Loucy (cell line): ENCODE results near the gene CLMN.

Experiments used
- EZH2phosphoT487 ChIP-seq: fragments of 200-600 bp; IDR thresholded peaks from 2 replicates; pipeline ENCODE4 v1.6.1; 2018; ENCODE audit warnings: antibody characterized with exemption, mild to moderate bottlenecking, moderate library complexity, borderline replicate concordance
- TF ChIP-seq, protein P1 (sequence below): fragments of 200-600 bp; sonication (generic); conservative IDR thresholded peaks from 2 replicates; pipeline ENCODE4 v1.5.1; 2014; ENCODE audit warnings: mild to moderate bottlenecking, antibody characterized with exemption, low read length

DNA sequence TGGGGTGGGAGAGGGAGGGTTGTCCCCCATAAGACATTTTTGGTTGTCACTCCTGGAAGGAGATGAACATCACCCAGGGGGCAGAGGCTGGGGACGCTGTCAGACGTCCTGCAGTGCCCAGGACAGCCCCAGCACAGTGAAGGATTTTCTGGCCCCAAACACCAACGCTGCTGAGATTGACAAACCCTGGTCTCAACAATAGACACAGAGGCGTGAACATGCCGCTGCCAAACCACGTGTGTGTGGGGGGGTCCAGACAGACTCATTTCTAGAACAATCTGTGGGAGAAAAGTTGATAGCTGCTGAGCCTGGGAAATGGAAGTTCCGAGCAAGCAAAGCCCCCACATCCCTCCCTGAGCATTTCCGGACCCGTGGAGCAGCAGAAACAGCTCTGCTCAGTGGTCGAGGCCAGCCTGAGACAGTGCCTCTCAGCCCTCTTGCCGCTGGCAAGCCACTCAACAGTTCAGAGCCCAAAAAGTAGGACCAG, 43.8 kb upstream of the CLMN start:
- TF ChIP-seq, protein P1, sequence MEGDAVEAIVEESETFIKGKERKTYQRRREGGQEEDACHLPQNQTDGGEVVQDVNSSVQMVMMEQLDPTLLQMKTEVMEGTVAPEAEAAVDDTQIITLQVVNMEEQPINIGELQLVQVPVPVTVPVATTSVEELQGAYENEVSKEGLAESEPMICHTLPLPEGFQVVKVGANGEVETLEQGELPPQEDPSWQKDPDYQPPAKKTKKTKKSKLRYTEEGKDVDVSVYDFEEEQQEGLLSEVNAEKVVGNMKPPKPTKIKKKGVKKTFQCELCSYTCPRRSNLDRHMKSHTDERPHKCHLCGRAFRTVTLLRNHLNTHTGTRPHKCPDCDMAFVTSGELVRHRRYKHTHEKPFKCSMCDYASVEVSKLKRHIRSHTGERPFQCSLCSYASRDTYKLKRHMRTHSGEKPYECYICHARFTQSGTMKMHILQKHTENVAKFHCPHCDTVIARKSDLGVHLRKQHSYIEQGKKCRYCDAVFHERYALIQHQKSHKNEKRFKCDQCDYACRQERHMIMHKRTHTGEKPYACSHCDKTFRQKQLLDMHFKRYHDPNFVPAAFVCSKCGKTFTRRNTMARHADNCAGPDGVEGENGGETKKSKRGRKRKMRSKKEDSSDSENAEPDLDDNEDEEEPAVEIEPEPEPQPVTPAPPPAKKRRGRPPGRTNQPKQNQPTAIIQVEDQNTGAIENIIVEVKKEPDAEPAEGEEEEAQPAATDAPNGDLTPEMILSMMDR, result no peak
- no peak for TF ChIP-seq EZH2phosphoT487
